Ascending aorta (tissue), 2 donors: ENCODE results near the gene ECI1. TPM values are rescaled to one million over a fixed set of nuclear protein-coding genes. Genes with fewer than 3 reads are reported as not detected.

Experiments
- DNase-seq, 2 donors: peaks; one replicate each; pipeline ENCODE4 v3.0.0-alpha.2; 2019; ENCODE audit warnings: low spot score in 2 of 2
- H3K27ac ChIP-seq, 2 donors: fragments of 200-600 bp; sonication (generic); one replicate each; pipeline ENCODE4 v1.5.1; 2016 to 2017; ENCODE audit warnings: mild to moderate bottlenecking in 1 of 2
- H3K27me3 ChIP-seq: fragments of 200-600 bp; sonication (generic); one replicate; pipeline ENCODE4 v1.5.1; 2017
- H3K36me3 ChIP-seq, 2 donors: fragments of 200-600 bp; sonication (generic); one replicate each; pipeline ENCODE4 v1.5.1; 2016
- H3K4me1 ChIP-seq, 2 donors: fragments of 200-600 bp; sonication (generic); one replicate each; pipeline ENCODE4 v1.5.1; 2016 to 2017; ENCODE audit warnings: mild to moderate bottlenecking in 1 of 2
- H3K4me3 ChIP-seq, 2 donors: fragments of 200-600 bp; sonication (generic); one replicate each; pipeline ENCODE4 v1.5.1; 2016 to 2017; ENCODE audit warnings: mild to moderate bottlenecking in 1 of 2
- H3K9me3 ChIP-seq, 2 donors: fragments of 200-600 bp; sonication (generic); one replicate each; pipeline ENCODE4 v1.5.1; 2016
- intact Hi-C: fragments of 100-400 bp; cut with DNase I; formaldehyde crosslinking; loops from one replicate; pipeline ENCODE4 v1.15.1; 2023
- total RNA-seq: library from RNA; depleted of rRNA; stranded (reverse); fragments of >200 nt; gene quantifications from one replicate; pipeline ENCODE4 v1.1.0, GENCODE V29; 2016
- TF ChIP-seq, protein P1 (sequence below), 3 experiments: fragments of 200-600 bp in 2 of 3; fragments of 450-650 bp in 1 of 3; sonication (generic) in 2 of 3; IDR thresholded peaks; one replicate each; pipeline ENCODE4 v1.5.1; 2016 to 2019; ENCODE audit warnings: antibody characterized with exemption in 3 of 3, mild to moderate bottlenecking in 1 of 3, moderate library complexity in 1 of 3

Gene ECI1, protein sequence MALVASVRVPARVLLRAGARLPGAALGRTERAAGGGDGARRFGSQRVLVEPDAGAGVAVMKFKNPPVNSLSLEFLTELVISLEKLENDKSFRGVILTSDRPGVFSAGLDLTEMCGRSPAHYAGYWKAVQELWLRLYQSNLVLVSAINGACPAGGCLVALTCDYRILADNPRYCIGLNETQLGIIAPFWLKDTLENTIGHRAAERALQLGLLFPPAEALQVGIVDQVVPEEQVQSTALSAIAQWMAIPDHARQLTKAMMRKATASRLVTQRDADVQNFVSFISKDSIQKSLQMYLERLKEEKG
- 10.9 TPM for total RNA-seq

DNA sequence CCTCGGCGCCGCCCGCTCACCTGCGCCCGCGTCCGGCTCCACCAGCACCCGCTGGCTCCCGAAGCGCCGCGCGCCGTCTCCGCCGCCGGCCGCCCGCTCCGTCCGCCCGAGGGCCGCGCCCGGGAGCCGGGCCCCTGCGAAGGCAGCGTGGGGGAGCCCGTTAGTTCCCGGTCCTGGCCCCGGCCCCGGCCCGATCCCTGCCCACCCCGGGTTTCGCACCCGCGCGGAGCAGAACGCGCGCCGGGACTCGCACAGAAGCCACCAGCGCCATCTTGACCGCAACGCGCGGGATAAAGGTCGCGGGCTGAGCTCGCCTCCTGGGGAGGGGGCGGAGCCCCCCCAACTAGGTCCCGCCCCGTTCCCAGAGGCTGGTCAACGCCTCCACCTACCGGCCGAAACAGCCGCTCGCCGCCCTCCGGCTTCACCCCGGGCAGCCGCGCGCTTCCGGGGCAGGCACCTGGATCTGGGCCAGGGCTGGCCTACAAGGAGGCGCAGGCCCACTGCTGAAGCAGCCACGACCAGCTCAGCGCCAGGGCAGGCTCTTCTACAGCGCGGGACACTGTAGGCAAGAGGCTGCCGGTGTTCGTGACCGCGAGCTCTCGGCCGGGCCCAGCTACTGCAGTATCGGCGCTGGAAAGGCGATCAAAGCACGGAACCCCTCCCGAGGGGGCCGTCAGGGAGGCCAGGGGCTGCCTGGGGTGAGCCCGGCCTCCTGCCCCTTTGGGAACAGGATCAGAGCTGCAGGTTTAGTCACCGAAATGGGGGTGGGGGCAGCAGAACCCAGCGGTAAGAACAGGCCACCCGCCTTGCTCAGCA, at the start of gene ECI1:
Gene ECI1, minus strand, starts transcription at position 292 of the 816 bp plus-strand sequence. Its CDS starts 21 bp downstream, at position 271.
- TF ChIP-seq, protein P1, sequence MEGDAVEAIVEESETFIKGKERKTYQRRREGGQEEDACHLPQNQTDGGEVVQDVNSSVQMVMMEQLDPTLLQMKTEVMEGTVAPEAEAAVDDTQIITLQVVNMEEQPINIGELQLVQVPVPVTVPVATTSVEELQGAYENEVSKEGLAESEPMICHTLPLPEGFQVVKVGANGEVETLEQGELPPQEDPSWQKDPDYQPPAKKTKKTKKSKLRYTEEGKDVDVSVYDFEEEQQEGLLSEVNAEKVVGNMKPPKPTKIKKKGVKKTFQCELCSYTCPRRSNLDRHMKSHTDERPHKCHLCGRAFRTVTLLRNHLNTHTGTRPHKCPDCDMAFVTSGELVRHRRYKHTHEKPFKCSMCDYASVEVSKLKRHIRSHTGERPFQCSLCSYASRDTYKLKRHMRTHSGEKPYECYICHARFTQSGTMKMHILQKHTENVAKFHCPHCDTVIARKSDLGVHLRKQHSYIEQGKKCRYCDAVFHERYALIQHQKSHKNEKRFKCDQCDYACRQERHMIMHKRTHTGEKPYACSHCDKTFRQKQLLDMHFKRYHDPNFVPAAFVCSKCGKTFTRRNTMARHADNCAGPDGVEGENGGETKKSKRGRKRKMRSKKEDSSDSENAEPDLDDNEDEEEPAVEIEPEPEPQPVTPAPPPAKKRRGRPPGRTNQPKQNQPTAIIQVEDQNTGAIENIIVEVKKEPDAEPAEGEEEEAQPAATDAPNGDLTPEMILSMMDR (IDR thresholded peaks at IDR 0.05) = peak; percentile 73 to 76 (median 74)
- intact Hi-C loops = loop anchor here (1.0 to 10.0 kb wide), 5 partner anchors 17 to 227 kb away; partner anchors contain the start of genes BRICD5, E4F1, NHERF2 and PGP
- peaks cover 10 to 11% of the 10 kb centered on the region in 2 donors for H3K4me1 ChIP-seq
- H3K36me3 ChIP-seq = peaks cover 39% of the 10 kb centered on the region in 2 donors
- peak within 1 kb of the TSS; percentile 82 to 88 for H3K27ac ChIP-seq
- H3K27me3 ChIP-seq = no peaks in the 10 kb centered on the region
- peak within 1 kb of the TSS; percentile 80 to 86 for H3K4me3 ChIP-seq
- H3K9me3 ChIP-seq = no peaks in the 10 kb centered on the region
- DNase-seq = peak; percentile 74 to 98

DNA sequence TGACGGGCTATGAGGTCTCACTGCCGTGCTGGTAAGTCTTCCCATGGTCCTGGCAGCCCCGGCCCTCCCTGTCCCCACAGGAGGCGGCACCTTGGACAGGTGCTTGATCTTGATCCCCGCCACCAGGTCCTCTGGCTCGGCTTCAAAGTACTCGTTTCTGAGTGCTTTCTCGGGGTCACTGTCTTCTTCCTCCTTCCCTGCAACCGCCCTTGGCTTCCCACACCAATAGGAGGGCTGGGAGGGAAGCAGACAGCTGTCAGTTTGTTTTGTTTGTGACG, 48.5 kb upstream of the ECI1 start:
- H3K4me3 ChIP-seq = no peak overlapping the region
- TF ChIP-seq, protein P1 (IDR thresholded peaks at IDR 0.05) = no peak
- H3K4me1 ChIP-seq = no peaks in the 10 kb centered on the region
- no peak overlapping the region for H3K27ac ChIP-seq
- H3K27me3 ChIP-seq = no peaks in the 10 kb centered on the region
- DNase-seq = no peak
- H3K36me3 ChIP-seq = peaks cover 33 to 45% of the 10 kb centered on the region in 2 donors
- no peaks in the 10 kb centered on the region for H3K9me3 ChIP-seq
- intact Hi-C loops = no loop called here

DNA sequence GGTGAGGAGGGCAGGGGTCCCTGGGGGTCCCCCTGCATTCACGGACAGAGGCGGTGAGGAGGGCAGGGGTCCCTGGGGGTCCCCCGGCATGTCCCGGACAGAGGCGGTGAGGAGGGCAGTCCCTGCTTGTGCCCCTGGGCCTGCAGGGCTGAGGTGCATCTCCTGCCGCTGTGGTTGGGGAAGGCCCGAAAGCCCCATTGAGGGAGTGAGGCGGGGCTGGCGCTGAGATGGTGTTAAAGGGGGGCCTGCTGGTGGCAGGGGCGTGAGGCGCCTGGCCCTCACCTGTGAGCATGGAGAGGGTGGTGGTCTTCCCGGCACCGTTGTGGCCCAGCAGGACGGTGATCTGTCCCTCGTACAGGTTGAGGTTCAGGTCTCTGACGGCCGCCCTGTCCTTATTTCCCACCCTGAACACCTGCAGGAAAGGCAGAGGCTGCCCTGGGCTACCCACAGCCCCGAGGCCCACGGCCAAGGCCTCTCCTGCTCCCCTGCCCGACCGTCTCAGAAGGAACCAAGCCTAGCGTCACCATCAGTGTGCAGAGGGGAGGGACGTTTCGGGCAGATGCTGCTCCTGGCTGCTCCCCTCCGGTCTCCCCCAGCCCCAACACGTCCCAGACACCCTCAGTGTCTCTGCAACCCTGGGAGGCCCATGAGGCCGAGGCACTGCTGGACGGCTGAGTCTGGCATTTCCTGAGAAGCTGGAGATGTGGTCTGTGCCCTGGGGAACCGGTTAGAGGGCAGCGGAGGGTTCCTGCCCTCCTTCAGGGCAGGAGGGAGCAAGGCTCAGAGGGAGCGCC, 47.9 kb upstream of the ECI1 start:
- no peaks in the 10 kb centered on the region for H3K9me3 ChIP-seq
- H3K27me3 ChIP-seq = no peaks in the 10 kb centered on the region
- no peaks in the 10 kb centered on the region for H3K4me1 ChIP-seq
- H3K36me3 ChIP-seq = peaks cover 33 to 45% of the 10 kb centered on the region in 2 donors
- TF ChIP-seq, protein P1 (IDR thresholded peaks at IDR 0.05) = no peak
- no peak for DNase-seq
- H3K27ac ChIP-seq = no peak overlapping the region
- intact Hi-C loops = no loop called here
- no peak overlapping the region for H3K4me3 ChIP-seq

DNA sequence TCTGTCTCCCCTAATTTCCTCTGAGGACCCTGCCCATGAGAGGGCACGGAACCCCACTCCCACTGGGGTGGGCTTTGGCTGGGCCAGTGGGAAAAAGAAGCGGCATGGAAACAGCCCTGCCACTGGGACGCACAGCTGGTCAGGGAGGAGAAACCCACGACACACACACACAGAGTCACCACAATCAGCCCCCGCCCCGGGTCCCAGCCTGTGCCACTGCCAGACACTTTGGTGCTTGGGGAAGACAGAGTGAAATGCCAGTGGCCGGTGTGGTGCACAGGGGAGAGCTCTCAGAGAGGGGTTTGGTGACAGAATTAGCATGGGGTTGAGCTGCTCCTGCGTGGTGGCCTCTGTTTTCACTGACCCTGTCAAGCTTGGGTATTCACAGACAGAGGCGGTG, 47.2 kb upstream of the ECI1 start:
- H3K4me1 ChIP-seq = no peaks in the 10 kb centered on the region
- no peak overlapping the region for H3K27ac ChIP-seq
- no peak for DNase-seq
- no peaks in the 10 kb centered on the region for H3K9me3 ChIP-seq
- no peaks in the 10 kb centered on the region for H3K27me3 ChIP-seq
- no peak overlapping the region for H3K4me3 ChIP-seq
- TF ChIP-seq, protein P1 (IDR thresholded peaks at IDR 0.05) = no peak
- intact Hi-C loops = no loop called here
- peaks cover 32 to 39% of the 10 kb centered on the region in 2 donors for H3K36me3 ChIP-seq

DNA sequence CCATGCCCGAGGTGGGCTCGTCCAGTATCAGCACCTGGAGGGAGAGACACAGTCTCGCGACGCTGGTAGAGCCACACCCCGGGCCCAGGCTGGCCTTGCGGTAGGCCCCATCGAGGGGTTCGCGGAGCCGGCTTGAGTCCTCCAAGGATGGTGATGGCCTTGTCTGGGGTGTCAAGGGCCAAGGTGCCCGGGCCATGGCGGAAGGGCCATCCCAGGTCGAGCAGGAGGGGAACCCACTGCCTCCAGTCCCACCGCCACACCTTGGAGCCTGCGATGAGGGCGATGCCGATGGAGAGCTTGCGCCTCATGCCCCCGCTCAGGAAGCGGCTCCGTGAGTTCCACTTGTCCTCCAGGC, 46.1 kb upstream of the ECI1 start:
- no peak overlapping the region for H3K27ac ChIP-seq
- no peaks in the 10 kb centered on the region for H3K4me1 ChIP-seq
- peaks cover 28 to 35% of the 10 kb centered on the region in 2 donors for H3K36me3 ChIP-seq
- TF ChIP-seq, protein P1 (IDR thresholded peaks at IDR 0.05) = no peak
- no peak overlapping the region for H3K4me3 ChIP-seq
- no peaks in the 10 kb centered on the region for H3K9me3 ChIP-seq
- no peak for DNase-seq
- no peaks in the 10 kb centered on the region for H3K27me3 ChIP-seq
- intact Hi-C loops = no loop called here
